HG03460 (cell line): Measurements from ENCODE around the gene PEPD.

Source experiments
- ATAC-seq: cut with Tn5 transposase; IDR thresholded peaks from one replicate; pipeline ENCODE4 v1.9.1; 2021; ENCODE audit not compliant: unreplicated experiment

PEPD gene

GRCh38 chr19:33547676-33548075, 26.1 kb upstream of the PEPD start:
- no peak for ATAC-seq

- ATAC-seq: no peak
Measured at GRCh38 chr19:33546656-33547055, 25.1 kb upstream of the PEPD start.

- no peak for ATAC-seq
Measured at GRCh38 chr19:33545217-33545981, 23.8 kb upstream of the PEPD start.

- no peak for ATAC-seq
Measured at GRCh38 chr19:33535226-33535625, 13.6 kb upstream of the PEPD start.

- no peak for ATAC-seq
Measured at GRCh38 chr19:33532859-33533460, 11.4 kb upstream of the PEPD start.

- ATAC-seq: no peak
Measured at GRCh38 chr19:33530842-33531241, 9.3 kb upstream of the PEPD start.

GRCh38 chr19:33530296-33530695, 8.7 kb upstream of the PEPD start:
- ATAC-seq: no peak

GRCh38 chr19:33529094-33529676, 7.6 kb upstream of the PEPD start:
- no peak for ATAC-seq

- no peak for ATAC-seq
Measured at GRCh38 chr19:33528404-33528803, 6.8 kb upstream of the PEPD start.

GRCh38 chr19:33527125-33527524, 5.5 kb upstream of the PEPD start:
- no peak for ATAC-seq

GRCh38 chr19:33524024-33524664, 2.6 kb upstream of the PEPD start:
- ATAC-seq: no peak

GRCh38 chr19:33523167-33523566, 1.6 kb upstream of the PEPD start:
- ATAC-seq: no peak

- ATAC-seq: no peak
Measured at GRCh38 chr19:33522371-33522662, 726 bp upstream of the PEPD start.

GRCh38 chr19:33520844-33521479, 629 bp downstream of the PEPD start:
- ATAC-seq: no peak

- ATAC-seq: no peak
Measured at GRCh38 chr19:33520048-33520643, 1.4 kb downstream of the PEPD start.

GRCh38 chr19:33519416-33519815, 2.2 kb downstream of the PEPD start:
- ATAC-seq: no peak

- no peak for ATAC-seq
Measured at GRCh38 chr19:33518541-33518940, 3.0 kb downstream of the PEPD start.

GRCh38 chr19:33517922-33518321, 3.7 kb downstream of the PEPD start:
- no peak for ATAC-seq

GRCh38 chr19:33515921-33516320, 5.7 kb downstream of the PEPD start:
- no peak for ATAC-seq

GRCh38 chr19:33514885-33515551, 6.6 kb downstream of the PEPD start:
- no peak for ATAC-seq

GRCh38 chr19:33513424-33513823, 8.2 kb downstream of the PEPD start:
- no peak for ATAC-seq
